WTC11 (cell line): ENCODE data around the gene TUBGCP2. TPM values are rescaled to one million over a fixed set of nuclear protein-coding genes. Genes with fewer than 3 reads are reported as not detected.

Experiments
- ATAC-seq: fragments of 200-7000 bp; cut with Tn5 transposase; 2 replicates; pipeline ENCODE4 v1.10.0; 2021; ENCODE audit warnings: mild to moderate bottlenecking, moderate library complexity
- CTCF ChIA-PET: fragments of 300-600 bp; sonication (Branson Sonifier 250); formaldehyde crosslinking; loops from one replicate; lab custom pipeline; 2021; ENCODE audit warnings: antibody characterized with exemption; lab: Charles Lee
- POLR2A ChIA-PET: fragments of 350-600 bp; sonication (Branson Sonifier 250); formaldehyde crosslinking; loops from one replicate; lab custom pipeline; 2021; ENCODE audit warnings: antibody characterized with exemption; lab: Charles Lee
- DNase-seq: peaks from one replicate; pipeline ENCODE4 v3.0.0; 2021; ENCODE audit warnings: low spot score
- H3K27ac Mint-ChIP-seq: 2 replicates; pipeline ENCODE4 v1.8.0; 2021; ENCODE audit warnings: mixed read lengths
- H3K27me3 Mint-ChIP-seq: 2 replicates; pipeline ENCODE4 v1.8.0; 2021; ENCODE audit warnings: low read depth, mild to moderate bottlenecking, moderate library complexity, mixed read lengths
- H3K36me3 Mint-ChIP-seq: 2 replicates; pipeline ENCODE4 v1.8.0; 2021; ENCODE audit warnings: mixed read lengths
- H3K4me1 Mint-ChIP-seq: 2 replicates; pipeline ENCODE4 v1.8.0; 2022; ENCODE audit warnings: mixed read lengths
- H3K4me3 Mint-ChIP-seq: 2 replicates; pipeline ENCODE4 v1.8.0; 2021; ENCODE audit warnings: mild to moderate bottlenecking, moderate library complexity, mixed read lengths
- H3K9me3 Mint-ChIP-seq: 2 replicates; pipeline ENCODE4 v1.8.0; 2021; ENCODE audit warnings: mixed read lengths
- ATF6 ChIP-seq: sonication (generic); formaldehyde crosslinking; IDR thresholded peaks from 2 replicates; pipeline ENCODE4 v1.8.1; 2023; ENCODE audit warnings: mild to moderate bottlenecking, missing genetic modification reagents
- CDX4 ChIP-seq: fragments of 250-450 bp; sonication (Bioruptor Pico); IDR thresholded peaks from 2 replicates; pipeline ENCODE4 v1.9.0; 2021; ENCODE audit warnings: moderate library complexity, mild to moderate bottlenecking, inconsistent platforms, borderline replicate concordance
- CTCF ChIP-seq: fragments of 200-600 bp; IDR thresholded peaks from 2 replicates; pipeline ENCODE4 v1.8.0; 2022; ENCODE audit warnings: antibody characterized with exemption
- E2F4 ChIP-seq: sonication (generic); formaldehyde crosslinking; IDR thresholded peaks from 2 replicates; pipeline ENCODE4 v1.8.1; 2022; ENCODE audit warnings: low read depth, mild to moderate bottlenecking, moderate library complexity, missing genetic modification reagents, borderline replicate concordance
- FOXJ3 ChIP-seq: sonication (generic); formaldehyde crosslinking; IDR thresholded peaks from 2 replicates; pipeline ENCODE4 v1.9.0; 2021; ENCODE audit warnings: missing genetic modification reagents, mild to moderate bottlenecking, borderline replicate concordance
- FOXK1 ChIP-seq: sonication (generic); formaldehyde crosslinking; IDR thresholded peaks from 2 replicates; pipeline ENCODE4 v1.8.0; 2022; ENCODE audit warnings: mild to moderate bottlenecking, moderate library complexity, missing genetic modification reagents
- HMGA2 ChIP-seq: fragments of 250-450 bp; sonication (Bioruptor Pico); IDR thresholded peaks from 2 replicates; pipeline ENCODE4 v1.4.0; 2021; ENCODE audit warnings: mild to moderate bottlenecking, moderate library complexity
- JAZF1 ChIP-seq: fragments of 250-450 bp; sonication (Bioruptor Pico); IDR thresholded peaks from 2 replicates; pipeline ENCODE4 v1.9.0; 2021; ENCODE audit warnings: moderate library complexity, mild to moderate bottlenecking, inconsistent platforms
- PRRX2 ChIP-seq: fragments of 250-450 bp; sonication (Bioruptor Pico); IDR thresholded peaks from 2 replicates; pipeline ENCODE4 v1.8.0; 2021; ENCODE audit warnings: mild to moderate bottlenecking
- SP1 ChIP-seq: sonication (generic); formaldehyde crosslinking; conservative IDR thresholded peaks from 2 replicates; pipeline ENCODE4 v1.8.1; 2022; ENCODE audit warnings: missing genetic modification reagents
- ZNF121 ChIP-seq: sonication (generic); formaldehyde crosslinking; IDR thresholded peaks from 2 replicates; pipeline ENCODE4 v1.8.0; 2023; ENCODE audit warnings: missing genetic modification reagents
- ZNF396 ChIP-seq: fragments of 250-450 bp; sonication (Bioruptor Pico); IDR thresholded peaks from 2 replicates; pipeline ENCODE4 v1.8.0; 2021; ENCODE audit warnings: mild to moderate bottlenecking, moderate library complexity, borderline replicate concordance
- ZNF671 ChIP-seq: fragments of 250-450 bp; sonication (Bioruptor Pico); IDR thresholded peaks from 2 replicates; pipeline ENCODE4 v1.8.0; 2021; ENCODE audit warnings: mild to moderate bottlenecking
- total RNA-seq: library from RNA; stranded (reverse); gene quantifications from 3 replicates; pipeline ENCODE4 v1.2.3, GENCODE V29; 2021
- TF ChIP-seq, protein P1 (sequence below): sonication (generic); formaldehyde crosslinking; IDR thresholded peaks from 2 replicates; pipeline ENCODE4 v1.8.1; 2023; ENCODE audit warnings: mild to moderate bottlenecking, missing genetic modification reagents, moderate library complexity

Gene TUBGCP2
- total RNA-seq, 1 experiment from 2014 or later: 62.5 TPM

DNA sequence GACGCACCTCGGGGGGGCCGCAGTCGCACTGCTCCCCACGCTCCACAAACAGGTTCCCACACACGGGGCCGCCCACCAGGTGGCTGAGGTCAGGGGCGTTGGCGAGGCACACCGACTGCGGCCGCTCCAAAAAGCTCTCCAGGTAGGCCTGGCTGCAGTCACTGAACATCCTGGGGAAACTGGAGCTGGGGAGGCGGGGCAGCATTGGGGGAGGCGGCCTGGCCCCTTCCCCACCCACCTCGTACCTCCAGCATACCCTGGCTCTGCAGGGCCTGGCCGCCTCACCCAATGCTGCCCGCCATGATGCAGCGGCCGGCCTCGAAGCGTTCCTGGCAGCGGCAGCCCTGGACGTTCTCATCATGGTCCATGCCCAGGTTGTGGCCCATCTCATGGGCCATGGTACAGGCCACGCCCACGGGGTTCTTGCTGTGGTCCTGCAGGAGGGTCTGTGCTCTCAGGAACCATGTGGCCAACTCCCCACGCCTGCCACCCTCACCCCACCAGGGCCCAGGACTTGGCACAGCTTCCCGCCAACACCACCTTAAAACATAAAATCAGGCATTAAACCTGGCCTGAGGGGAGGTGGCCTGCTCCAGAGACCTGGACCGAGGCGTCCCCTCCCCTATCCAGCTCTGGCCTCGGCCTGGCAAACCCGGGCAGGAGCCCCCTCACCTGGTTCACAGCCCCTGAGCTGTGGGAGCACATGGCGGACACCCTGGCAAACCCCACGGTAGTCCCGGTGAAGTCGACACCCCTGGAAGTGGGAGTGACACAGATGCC is 37.0 kb downstream of the TUBGCP2 start:
- peak; percentile 31 for ATAC-seq
- TF ChIP-seq, protein P1, sequence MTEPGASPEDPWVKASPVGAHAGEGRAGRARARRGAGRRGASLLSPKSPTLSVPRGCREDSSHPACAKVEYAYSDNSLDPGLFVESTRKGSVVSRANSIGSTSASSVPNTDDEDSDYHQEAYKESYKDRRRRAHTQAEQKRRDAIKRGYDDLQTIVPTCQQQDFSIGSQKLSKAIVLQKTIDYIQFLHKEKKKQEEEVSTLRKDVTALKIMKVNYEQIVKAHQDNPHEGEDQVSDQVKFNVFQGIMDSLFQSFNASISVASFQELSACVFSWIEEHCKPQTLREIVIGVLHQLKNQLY (CRISPR knock-in tag): no peak
- TF ChIP-seq JAZF1 (CRISPR knock-in tag): no peak
- no peak for TF ChIP-seq ATF6 (CRISPR knock-in tag)
- TF ChIP-seq ZNF396 (CRISPR knock-in tag): no peak
- no peak for TF ChIP-seq CDX4
- ChIA-PET CTCF (interaction anchor here (1.1 kb wide), 1 partner anchor 36 kb away, joined by 4 read pairs; no protein-coding TSS in a partner anchor), POLR2A (no interaction called here)
- no peaks in the 10 kb centered on the region for H3K36me3 Mint-ChIP-seq
- peaks cover 6% of the 10 kb centered on the region; the same call in 1 of the 2 replicates for H3K4me1 Mint-ChIP-seq
- H3K27me3 Mint-ChIP-seq: no peaks in the 10 kb centered on the region
- H3K9me3 Mint-ChIP-seq: no peaks in the 10 kb centered on the region
- H3K27ac Mint-ChIP-seq: no peak overlapping the region
- H3K4me3 Mint-ChIP-seq: no peak overlapping the region
- DNase-seq: no peak

DNA sequence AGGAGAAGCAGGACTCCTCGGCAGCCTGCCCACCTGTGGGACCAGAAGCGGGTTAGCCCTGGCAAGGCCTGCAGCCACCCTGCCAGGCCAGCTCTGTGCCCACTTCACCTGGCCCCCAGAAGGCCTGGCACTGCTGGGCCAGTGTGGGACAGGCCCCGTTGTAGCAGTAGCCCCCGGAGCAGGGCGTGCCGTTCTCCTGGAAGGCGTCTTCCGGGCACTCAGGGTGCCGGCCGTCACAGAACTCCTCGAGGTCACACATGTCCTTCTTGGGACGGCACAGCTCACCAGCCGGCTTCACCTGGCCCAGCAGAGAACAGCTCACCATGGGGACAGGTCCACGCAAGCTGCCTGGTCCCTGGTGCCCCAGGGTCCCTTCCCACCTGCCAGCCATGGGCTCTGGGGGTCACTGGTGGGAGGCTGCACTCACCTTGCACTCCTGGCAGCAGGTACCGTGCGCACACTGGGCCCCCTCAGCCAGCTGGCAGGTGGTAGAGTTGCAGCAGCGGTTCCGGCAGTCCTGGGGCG is 37.8 kb downstream of the TUBGCP2 start:
- Mint-ChIP-seq H3K36me3 (no peaks in the 10 kb centered on the region), H3K27ac (no peak overlapping the region), H3K9me3 (no peaks in the 10 kb centered on the region), H3K4me1 (peaks cover 4% of the 10 kb centered on the region; the same call in 1 of the 2 replicates), H3K4me3 (no peak overlapping the region), H3K27me3 (no peaks in the 10 kb centered on the region)
- ATAC-seq: no peak
- TF ChIP-seq PRRX2 (CRISPR knock-in tag) (no peak), CDX4 (no peak), SP1 (CRISPR knock-in tag) (no peak), CTCF (no peak)
- POLR2A ChIA-PET: no interaction called here
- CTCF ChIA-PET: interaction anchor here (1.1 kb wide), 1 partner anchor 37 kb away, joined by 4 read pairs; no protein-coding TSS in a partner anchor
- DNase-seq: no peak

DNA sequence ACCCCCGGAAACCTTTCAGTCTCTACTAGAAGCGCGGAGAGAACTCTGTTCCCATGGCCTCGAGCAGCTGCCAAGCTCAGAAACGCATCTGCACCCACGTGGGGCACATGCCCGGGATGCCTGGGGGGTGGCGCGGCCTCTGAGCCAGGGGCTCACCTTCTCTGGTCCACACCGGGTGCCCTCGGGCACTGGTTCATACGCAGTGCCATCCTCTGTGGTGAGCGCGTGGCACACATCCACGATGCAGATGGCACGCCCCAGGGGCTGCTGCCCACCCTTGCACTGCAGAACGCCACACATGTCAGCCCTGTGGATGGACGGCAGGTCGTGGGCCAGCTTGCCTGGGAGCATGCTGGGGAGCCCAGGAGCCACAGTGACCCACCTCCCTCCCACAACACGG is 38.5 kb downstream of the TUBGCP2 start:
- POLR2A ChIA-PET: no interaction called here
- Mint-ChIP-seq H3K27ac (no peak overlapping the region), H3K4me1 (no peaks in the 10 kb centered on the region), H3K9me3 (no peaks in the 10 kb centered on the region), H3K4me3 (no peak overlapping the region), H3K27me3 (no peaks in the 10 kb centered on the region), H3K36me3 (no peaks in the 10 kb centered on the region)
- DNase-seq (no peak), ATAC-seq (no peak)
- TF ChIP-seq ZNF671 (CRISPR knock-in tag) (no peak), HMGA2 (CRISPR knock-in tag) (no peak), FOXK1 (CRISPR knock-in tag) (no peak)
- CTCF ChIA-PET: no interaction called here

- no peaks in the 10 kb centered on the region for H3K27me3 Mint-ChIP-seq
- H3K27ac Mint-ChIP-seq: no peak overlapping the region
- H3K4me3 Mint-ChIP-seq: no peak overlapping the region
- TF ChIP-seq ZNF121 (CRISPR knock-in tag): no peak
- TF ChIP-seq ZNF396 (CRISPR knock-in tag): no peak
- no peak for TF ChIP-seq E2F4 (CRISPR knock-in tag)
- TF ChIP-seq FOXJ3: no peak
- TF ChIP-seq CDX4: no peak
- H3K4me1 Mint-ChIP-seq: no peaks in the 10 kb centered on the region
- DNase-seq (no peak), ATAC-seq (no peak)
- H3K36me3 Mint-ChIP-seq: no peaks in the 10 kb centered on the region
- CTCF ChIA-PET: interaction anchor here (0.9 kb wide), 1 partner anchor 23 kb away, joined by 6 read pairs; no protein-coding TSS in a partner anchor
- H3K9me3 Mint-ChIP-seq: no peaks in the 10 kb centered on the region
- POLR2A ChIA-PET: interaction anchor here (0.5 kb wide), 1 partner anchor 303 kb away, joined by 6 read pairs; no protein-coding TSS in a partner anchor
Measured at GRCh38 chr10:133269367-133269766, 39.3 kb downstream of the TUBGCP2 start.
